Endothelial cell of umbilical vein (primary cell): ENCODE data around the gene ARMH4. TPM values are rescaled to one million over a fixed set of nuclear protein-coding genes. Genes with fewer than 3 reads are reported as not detected.

ENCODE experiments used
- BruUV-seq: library from RNA; stranded (reverse); fragments of 400-500 nt; replicated peaks from 2 replicates; lab custom pipeline; 2021; lab: Mats Ljungman, UMichigan
- CTCF ChIA-PET: fragments of 300-600, 350-600 bp; sonication (Branson Sonifier 250); formaldehyde crosslinking; loops from one replicate; lab custom pipeline; 2021; ENCODE audit warnings: antibody characterized with exemption, inconsistent platforms; lab: Charles Lee
- POLR2A ChIA-PET: fragments of 300-600, 350-600 bp; sonication (Branson Sonifier 250); formaldehyde crosslinking; loops from one replicate; lab custom pipeline; 2021; ENCODE audit warnings: antibody characterized with exemption, inconsistent platforms; lab: Charles Lee
- DNase-seq: peaks from one replicate; pipeline ENCODE4 v3.0.0-alpha.2; 2011; ENCODE audit warnings: low read depth, low spot score
- FAIRE-seq: peaks from 2 replicates; lab custom pipeline; 2011; peaks lifted over from hg19 to GRCh38; lab: Jason Lieb, UNC
- H2AFZ ChIP-seq: 2 replicates; pipeline ENCODE4 v1.6.0; 2012; ENCODE audit warnings: low read depth, low read length, control low read depth, inconsistent platforms
- H3K27ac ChIP-seq: 2 replicates; pipeline ENCODE4 v1.5.1; 2011; ENCODE audit warnings: low read depth, mild to moderate bottlenecking, control low read depth, low read length, moderate library complexity; ENCODE audit not compliant: insufficient read depth
- H3K27me3 ChIP-seq, 2 experiments: 2 replicates each; pipeline versions ENCODE4 v1.6.0 to v1.6.1; 2011; ENCODE audit warnings: low read length in 2 of 2, mixed read lengths in 1 of 2; ENCODE audit not compliant: control insufficient read depth in 2 of 2, insufficient read depth in 2 of 2
- H3K36me3 ChIP-seq, 2 experiments: 2 replicates in 1 of 2; 3 replicates in 1 of 2; pipeline ENCODE4 v1.5.1; 2011; ENCODE audit warnings: low read length in 2 of 2, mild to moderate bottlenecking in 1 of 2, moderate library complexity in 1 of 2; ENCODE audit not compliant: control insufficient read depth in 2 of 2, insufficient read depth in 2 of 2; ENCODE audit errors: extremely low read depth in 1 of 2
- H3K4me1 ChIP-seq: 3 replicates; pipeline ENCODE4 v1.5.1; 2011; ENCODE audit warnings: mild to moderate bottlenecking, low read length; ENCODE audit not compliant: control insufficient read depth, insufficient read depth; ENCODE audit errors: extremely low read depth
- H3K4me2 ChIP-seq: 2 replicates; pipeline ENCODE4 v1.6.1; 2011; ENCODE audit warnings: low read length, control low read depth, mixed read lengths; ENCODE audit not compliant: insufficient read depth
- H3K4me3 ChIP-seq, 3 experiments: fragments of 200-600 bp in 1 of 3; sonication (generic), shearing (Covaris generic) in 1 of 3; replicated peaks in 1 of 3; 2 replicates each; pipeline ENCODE4 v1.5.1; 2011 to 2016; ENCODE audit warnings: control low read depth in 3 of 3, low read length in 3 of 3, mild to moderate bottlenecking in 2 of 3, inconsistent platforms in 1 of 3, low read depth in 1 of 3, moderate library complexity in 1 of 3; ENCODE audit not compliant: insufficient read depth in 1 of 3
- H3K79me2 ChIP-seq: 2 replicates; pipeline ENCODE4 v1.6.0; 2012; ENCODE audit warnings: low read length, inconsistent platforms; ENCODE audit not compliant: control insufficient read depth, insufficient read depth
- H3K9ac ChIP-seq: replicated peaks from 2 replicates; pipeline ENCODE3; 2011; ENCODE audit warnings: low read length, control low read depth; ENCODE audit not compliant: insufficient read depth; ENCODE audit errors: extremely low read depth
- H3K9me1 ChIP-seq: replicated peaks from 3 replicates; pipeline ENCODE4 v1.6.0; 2011; ENCODE audit warnings: mild to moderate bottlenecking, low read length; ENCODE audit not compliant: control insufficient read depth, insufficient read depth; ENCODE audit errors: extremely low read depth
- H3K9me3 ChIP-seq: replicated peaks from 2 replicates; pipeline ENCODE4 v1.5.1; 2012; ENCODE audit warnings: low read length, inconsistent platforms; ENCODE audit not compliant: control insufficient read depth, insufficient read depth
- H4K20me1 ChIP-seq: replicated peaks from 2 replicates; pipeline ENCODE3; 2011; ENCODE audit warnings: mild to moderate bottlenecking, low read length; ENCODE audit not compliant: control insufficient read depth, insufficient read depth; ENCODE audit errors: extremely low read depth
- CTCF ChIP-seq, 2 donors: IDR thresholded peaks; 1 replicate in 1 of 2; 2 replicates in 1 of 2; pipeline ENCODE4 v1.5.1; 2011; ENCODE audit warnings: low read length in 2 of 2, mild to moderate bottlenecking in 2 of 2, moderate library complexity in 2 of 2, control low read depth in 1 of 2, inconsistent platforms in 1 of 2, low read depth in 1 of 2; ENCODE audit not compliant: insufficient read depth in 1 of 2; ENCODE audit errors: extremely low read depth in 1 of 2
- EZH2 ChIP-seq: IDR thresholded peaks from 2 replicates; pipeline ENCODE4 v1.6.1; 2012; ENCODE audit warnings: borderline replicate concordance, low read depth, mild to moderate bottlenecking, moderate library complexity, low read length, inconsistent platforms; ENCODE audit not compliant: severe bottlenecking
- FOS ChIP-seq: IDR thresholded peaks from 2 replicates; pipeline ENCODE4 v1.6.1; 2011; ENCODE audit warnings: mild to moderate bottlenecking, low read length, moderate library complexity, borderline replicate concordance; ENCODE audit not compliant: insufficient read depth
- GATA2 ChIP-seq: IDR thresholded peaks from 2 replicates; pipeline ENCODE4 v1.7.0; 2011; ENCODE audit warnings: low read depth, mild to moderate bottlenecking, moderate library complexity, mixed read lengths, low read length; ENCODE audit not compliant: insufficient read length, insufficient read depth
- MAX ChIP-seq: IDR thresholded peaks from 2 replicates; pipeline ENCODE4 v1.6.1; 2011; ENCODE audit not compliant: insufficient read depth, insufficient read length
- MYC ChIP-seq: IDR thresholded peaks from one replicate; pipeline ENCODE4 v1.6.1; 2011; ENCODE audit warnings: mild to moderate bottlenecking, low read depth, low read length
- POLR2A ChIP-seq: IDR thresholded peaks from 2 replicates; pipeline ENCODE4 v1.6.1; 2012; ENCODE audit warnings: low read depth, mild to moderate bottlenecking, control low read depth, low read length
- POLR2AphosphoS5 ChIP-seq: IDR thresholded peaks from 2 replicates; pipeline ENCODE4 v1.6.1; 2012; ENCODE audit warnings: low read depth, mild to moderate bottlenecking, control low read depth, low read length, moderate library complexity; ENCODE audit not compliant: insufficient read depth
- dilution Hi-C: fragments of 300-500 bp; cut with MboI; formaldehyde crosslinking; loops from one replicate; pipeline ENCODE4 v1.15.0; 2019; ENCODE audit warnings: low sequenced_read_pairs; ENCODE audit not compliant: extremely low pct_ligation_motif_present
- intact Hi-C: fragments of 100-400 bp; cut with micrococcal nuclease; formaldehyde crosslinking; loops from one replicate; pipeline ENCODE4 v1.10.0; 2022
- polyA plus RNA-seq, 4 experiments: library from polyadenylated mRNA; depleted of rRNA in 3 of 4; stranded (reverse) in 3 of 4; unstranded in 1 of 4; fragments of >200 nt; gene quantifications; 2 replicates each; pipeline versions ENCODE4 v1.2.1 to v1.2.3, GENCODE V29; 2011 to 2012; ENCODE audit warnings: missing spikeins in 1 of 4
- total RNA-seq: library from RNA; stranded (reverse); gene quantifications from 2 replicates; pipeline ENCODE4 v1.2.3, GENCODE V29; 2021

Gene ARMH4
- total and polyA plus RNA-seq, 2 donors (not counting 3 experiments of a cell fraction or from before 2014, with no cell fraction given): 1.1 to 3.0 TPM

GRCh38 chr14:58048219-58048618 is 103.8 kb downstream of the ARMH4 start:
- intact Hi-C loops: no loop called here
- CTCF ChIA-PET: no interaction called here
- Histone ChIP-seq H3K27me3 (no peaks in the 10 kb centered on the region), H3K36me3 (no peaks in the 10 kb centered on the region), H3K27ac (no peak overlapping the region), H4K20me1 (no peaks in the 10 kb centered on the region), H3K79me2 (no peaks in the 10 kb centered on the region), H3K9me3 (no peaks in the 10 kb centered on the region), H3K9ac (no peak overlapping the region), H2AFZ (no peak overlapping the region), H3K4me3 (no peak overlapping the region), H3K4me2 (no peak overlapping the region), H3K4me1 (no peaks in the 10 kb centered on the region), H3K9me1 (no peaks in the 10 kb centered on the region)
- BruUV-seq: no TSS peak
- FAIRE-seq: no peak
- dilution Hi-C loops: no loop called here
- DNase-seq: no peak
- POLR2A ChIA-PET: no interaction called here
- TF ChIP-seq GATA2 (no peak), CTCF (IDR thresholded peaks at IDR 0.05; ENCODE audit: extremely low read depth in 1 of 2, insufficient read depth in 1 of 2, low read depth in 1 of 2, low read length in 2 of 2) (no peak), MAX (no peak), EZH2 (no peak), FOS (no peak), POLR2A (no peak), POLR2AphosphoS5 (no peak), MYC (no peak)
